Right lobe of liver (tissue), 4 donors: Measurements from ENCODE around the gene RPS6KC1.

Experiments used
- CTCF ChIP-seq, 4 donors: fragments of 200-600 bp in 3 of 4; fragments of 450-650 bp in 1 of 4; IDR thresholded peaks; one replicate each; pipeline versions ENCODE4 v1.5.1 to v1.8.0; 2016 to 2022; ENCODE audit warnings: antibody characterized with exemption in 4 of 4, mild to moderate bottlenecking in 2 of 4
- POLR2A ChIP-seq: fragments of 450-650 bp; IDR thresholded peaks from one replicate; pipeline ENCODE4 v1.6.1; 2017; ENCODE audit warnings: antibody characterized with exemption, mild to moderate bottlenecking
- donor health status: DM: no; HTN: no; CAD: no.
- donor health status: DM: no; HTN: no; CAD: no.
- donor health status: DM: no; HTN: yes; CAD: no.

- TF ChIP-seq CTCF (IDR thresholded peaks at IDR 0.05): no peak
- TF ChIP-seq POLR2A: no peak
Measured at GRCh38 chr1:213287987-213288386, 236.9 kb downstream of the RPS6KC1 start.
